NB4 (cell line): ENCODE data around the gene BRD1.

Source experiments
- MYC ChIP-seq: IDR thresholded peaks from 2 replicates; pipeline ENCODE4 v1.6.1; 2011; ENCODE audit warnings: low read depth, low read length
- POLR2A ChIP-seq: IDR thresholded peaks from 2 replicates; pipeline ENCODE4 v1.6.1; 2011; ENCODE audit warnings: mild to moderate bottlenecking; ENCODE audit not compliant: insufficient read length; ENCODE audit errors: extremely low read depth
- TF ChIP-seq, protein P1 (sequence below): IDR thresholded peaks from one replicate; pipeline ENCODE4 v1.5.1; 2012; ENCODE audit warnings: low read depth, low read length

DNA sequence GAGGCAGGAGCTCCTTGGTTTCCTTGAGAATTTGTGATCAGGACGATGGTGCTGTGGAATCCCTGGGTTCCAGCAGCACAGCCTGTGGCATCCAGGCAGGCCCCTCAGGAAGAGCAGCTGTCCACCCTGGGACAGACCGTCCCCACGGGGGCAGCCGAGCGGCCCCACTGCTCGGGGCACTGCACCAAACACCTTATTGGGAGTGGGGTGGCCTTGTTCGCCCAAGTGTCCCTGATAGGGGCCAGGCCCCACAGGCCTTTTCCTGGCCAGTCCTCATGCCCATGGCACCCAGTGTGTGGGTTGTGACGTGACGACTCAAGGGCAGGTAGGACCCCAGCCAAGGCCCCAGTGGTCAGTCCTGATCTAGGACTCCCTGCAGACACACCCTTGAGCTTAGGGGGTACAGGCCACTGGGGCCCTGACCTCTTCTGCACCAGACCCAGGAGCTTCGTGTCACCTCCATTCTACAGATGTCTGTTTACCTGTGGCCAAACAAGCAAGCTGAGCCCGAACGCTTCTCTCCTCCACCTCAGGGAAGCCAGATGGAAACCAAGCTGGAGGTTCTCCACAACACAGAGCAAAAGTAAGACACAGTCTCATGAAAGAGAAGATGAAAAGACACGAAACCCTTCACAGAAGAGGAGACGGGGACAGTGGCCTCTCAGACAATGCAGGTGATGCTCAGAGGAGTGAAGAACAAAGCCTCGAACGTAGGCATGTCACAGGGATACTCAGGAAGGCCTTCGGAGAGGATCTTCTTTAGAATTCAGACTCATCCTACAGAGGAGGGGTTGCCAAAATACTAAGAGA lies 1.6 kb upstream of the BRD1 start:
- TF ChIP-seq POLR2A, result no peak
- TF ChIP-seq, protein P1, sequence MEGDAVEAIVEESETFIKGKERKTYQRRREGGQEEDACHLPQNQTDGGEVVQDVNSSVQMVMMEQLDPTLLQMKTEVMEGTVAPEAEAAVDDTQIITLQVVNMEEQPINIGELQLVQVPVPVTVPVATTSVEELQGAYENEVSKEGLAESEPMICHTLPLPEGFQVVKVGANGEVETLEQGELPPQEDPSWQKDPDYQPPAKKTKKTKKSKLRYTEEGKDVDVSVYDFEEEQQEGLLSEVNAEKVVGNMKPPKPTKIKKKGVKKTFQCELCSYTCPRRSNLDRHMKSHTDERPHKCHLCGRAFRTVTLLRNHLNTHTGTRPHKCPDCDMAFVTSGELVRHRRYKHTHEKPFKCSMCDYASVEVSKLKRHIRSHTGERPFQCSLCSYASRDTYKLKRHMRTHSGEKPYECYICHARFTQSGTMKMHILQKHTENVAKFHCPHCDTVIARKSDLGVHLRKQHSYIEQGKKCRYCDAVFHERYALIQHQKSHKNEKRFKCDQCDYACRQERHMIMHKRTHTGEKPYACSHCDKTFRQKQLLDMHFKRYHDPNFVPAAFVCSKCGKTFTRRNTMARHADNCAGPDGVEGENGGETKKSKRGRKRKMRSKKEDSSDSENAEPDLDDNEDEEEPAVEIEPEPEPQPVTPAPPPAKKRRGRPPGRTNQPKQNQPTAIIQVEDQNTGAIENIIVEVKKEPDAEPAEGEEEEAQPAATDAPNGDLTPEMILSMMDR, result no peak
- TF ChIP-seq MYC, result no peak
